ENCODE results near the gene PPP4R4.

PPP4R4 gene

GRCh38 chr14:94328196-94328595 lies 154.1 kb downstream of the PPP4R4 start:
- no peak for TF ChIP-seq CTCF (IDR thresholded peaks at IDR 0.05; ENCODE audit: insufficient read depth, low read depth, low read length, missing control alignments)
- no peak overlapping the region for H3K4me3 ChIP-seq (ENCODE audit: low read depth, low read length)
- no peak for DNase-seq (ENCODE audit: low read depth)

All from GM12865 (cell line).